Rectal smooth muscle tissue (tissue), 1 donor: ENCODE results near the gene RAPGEF3.

Experiments
- H3K27ac ChIP-seq: one replicate; pipeline ENCODE4 v1.7.0; 2013; ENCODE audit warnings: low read depth, low read length, inconsistent platforms
- H3K27me3 ChIP-seq: one replicate; pipeline ENCODE4 v1.7.0; 2013; ENCODE audit warnings: low read length; ENCODE audit not compliant: control insufficient read depth, insufficient read depth
- H3K36me3 ChIP-seq: one replicate; pipeline ENCODE4 v1.7.0; 2013; ENCODE audit warnings: low read length; ENCODE audit not compliant: control insufficient read depth, insufficient read depth
- H3K4me1 ChIP-seq: one replicate; pipeline ENCODE4 v1.7.0; 2013; ENCODE audit warnings: low read length; ENCODE audit not compliant: control insufficient read depth, insufficient read depth
- H3K4me3 ChIP-seq: one replicate; pipeline ENCODE4 v1.7.0; 2013; ENCODE audit warnings: low read length
- H3K9ac ChIP-seq: one replicate; pipeline ENCODE4 v1.7.0; 2013; ENCODE audit warnings: low read length

RAPGEF3 gene

GRCh38 chr12:47712171-47712570 is 46.5 kb downstream of the RAPGEF3 start:
- peaks cover 11% of the 10 kb centered on the region for H3K4me1 ChIP-seq
- H3K27ac ChIP-seq = no peak overlapping the region
- H3K9ac ChIP-seq = no peak overlapping the region
- no peaks in the 10 kb centered on the region for H3K27me3 ChIP-seq
- no peaks in the 10 kb centered on the region for H3K36me3 ChIP-seq
- H3K4me3 ChIP-seq = no peak overlapping the region

- Histone ChIP-seq H3K4me1 (peaks cover 9% of the 10 kb centered on the region), H3K36me3 (no peaks in the 10 kb centered on the region)
Observed at GRCh38 chr12:47711448-47711847, 47.2 kb downstream of the RAPGEF3 start.

GRCh38 chr12:47710278-47710677 is 48.4 kb downstream of the RAPGEF3 start:
- Histone ChIP-seq H3K27me3 (no peaks in the 10 kb centered on the region), H3K36me3 (no peaks in the 10 kb centered on the region), H3K27ac (no peak overlapping the region), H3K9ac (no peak overlapping the region), H3K4me1 (peaks cover 8% of the 10 kb centered on the region), H3K4me3 (no peak overlapping the region)

More at GRCh38 chr12:47711448-47711847, 47.2 kb downstream of the RAPGEF3 start:
- H3K4me3 ChIP-seq = no peak overlapping the region
- no peaks in the 10 kb centered on the region for H3K27me3 ChIP-seq
- no peak overlapping the region for H3K9ac ChIP-seq
- H3K27ac ChIP-seq = no peak overlapping the region

- no peaks in the 10 kb centered on the region for H3K27me3 ChIP-seq
- H3K27ac ChIP-seq = no peak overlapping the region
- H3K9ac ChIP-seq = no peak overlapping the region
- peaks cover 8% of the 10 kb centered on the region for H3K4me1 ChIP-seq
- H3K36me3 ChIP-seq = no peaks in the 10 kb centered on the region
- H3K4me3 ChIP-seq = no peak overlapping the region
Observed at GRCh38 chr12:47709671-47710070, 49.0 kb downstream of the RAPGEF3 start.

- no peaks in the 10 kb centered on the region for H3K27me3 ChIP-seq
- H3K9ac ChIP-seq = no peak overlapping the region
- peaks cover 8% of the 10 kb centered on the region for H3K4me1 ChIP-seq
- no peak overlapping the region for H3K27ac ChIP-seq
- H3K4me3 ChIP-seq = no peak overlapping the region
- H3K36me3 ChIP-seq = no peaks in the 10 kb centered on the region
Observed at GRCh38 chr12:47709237-47709636, 49.4 kb downstream of the RAPGEF3 start.

GRCh38 chr12:47707905-47708543 is 50.7 kb downstream of the RAPGEF3 start:
- no peaks in the 10 kb centered on the region for H3K27me3 ChIP-seq

GRCh38 chr12:47707355-47707754 is 51.3 kb downstream of the RAPGEF3 start:
- H3K27ac ChIP-seq = no peak overlapping the region
- H3K27me3 ChIP-seq = no peaks in the 10 kb centered on the region
- peaks cover 8% of the 10 kb centered on the region for H3K4me1 ChIP-seq
- H3K36me3 ChIP-seq = no peaks in the 10 kb centered on the region
- no peak overlapping the region for H3K4me3 ChIP-seq
- H3K9ac ChIP-seq = no peak overlapping the region

More at GRCh38 chr12:47707905-47708543, 50.7 kb downstream of the RAPGEF3 start:
- no peaks in the 10 kb centered on the region for H3K36me3 ChIP-seq
- H3K4me1 ChIP-seq = peaks cover 8% of the 10 kb centered on the region
- H3K4me3 ChIP-seq = no peak overlapping the region
- H3K9ac ChIP-seq = no peak overlapping the region
- H3K27ac ChIP-seq = no peak overlapping the region

- Histone ChIP-seq H3K9ac (peak within 1 kb of the TSS; percentile 70), H3K36me3 (peaks cover 2% of the 10 kb centered on the region), H3K4me1 (peaks cover 8% of the 10 kb centered on the region), H3K27ac (peak within 1 kb of the TSS; percentile 92), H3K27me3 (no peaks in the 10 kb centered on the region), H3K4me3 (peak within 1 kb of the TSS; percentile 88)
Observed at GRCh38 chr12:47705566-47706425, 52.9 kb downstream of the RAPGEF3 start, which contains the start of gene RPAP3. Gene RPAP3 (minus strand): TSS chr12:47706030. CDS start chr12:47702840, 3,190 bp downstream.

- Histone ChIP-seq H3K27me3 (no peaks in the 10 kb centered on the region), H3K9ac (peak overlapping the region; percentile 70), H3K27ac (peak overlapping the region; percentile 92), H3K4me1 (peaks cover 8% of the 10 kb centered on the region), H3K4me3 (peak overlapping the region; percentile 88), H3K36me3 (peaks cover 5% of the 10 kb centered on the region)
Observed at GRCh38 chr12:47705229-47705565, 53.5 kb downstream of the RAPGEF3 start.

- no peak overlapping the region for H3K9ac ChIP-seq
- no peaks in the 10 kb centered on the region for H3K27me3 ChIP-seq
- peaks cover 8% of the 10 kb centered on the region for H3K4me1 ChIP-seq
- peaks cover 5% of the 10 kb centered on the region for H3K36me3 ChIP-seq
- H3K4me3 ChIP-seq = peak overlapping the region; percentile 88
- H3K27ac ChIP-seq = no peak overlapping the region
Observed at GRCh38 chr12:47704719-47705118, 54.0 kb downstream of the RAPGEF3 start.

- Histone ChIP-seq H3K4me1 (peaks cover 5% of the 10 kb centered on the region), H3K27me3 (no peaks in the 10 kb centered on the region), H3K4me3 (no peak overlapping the region), H3K27ac (no peak overlapping the region), H3K9ac (no peak overlapping the region), H3K36me3 (peaks cover 5% of the 10 kb centered on the region)
Observed at GRCh38 chr12:47700263-47700662, 58.4 kb downstream of the RAPGEF3 start.

- Histone ChIP-seq H3K36me3 (peaks cover 5% of the 10 kb centered on the region), H3K27me3 (no peaks in the 10 kb centered on the region), H3K4me3 (no peak overlapping the region), H3K4me1 (no peaks in the 10 kb centered on the region), H3K9ac (no peak overlapping the region), H3K27ac (no peak overlapping the region)
Observed at GRCh38 chr12:47698631-47699030, 60.0 kb downstream of the RAPGEF3 start.
